MCF 10A (cell line): ENCODE results near the gene SLC25A19. TPM values are rescaled to one million over a fixed set of nuclear protein-coding genes. Genes with fewer than 3 reads are reported as not detected.
A peak's percentile ranks its signal among the peaks of the same experiment; 100 is the strongest.

Source experiments
- BruUV-seq: library from RNA; stranded (reverse); fragments of 400-500 nt; replicated peaks from 2 replicates; lab custom pipeline; 2021; lab: Mats Ljungman, UMichigan
- CTCF ChIA-PET: fragments of 300-600 bp; sonication (Branson Sonifier 250); formaldehyde crosslinking; extraction: SDS; loops from one replicate; lab custom pipeline; 2021; ENCODE audit warnings: antibody characterized with exemption, inconsistent platforms; lab: Yijun Ruan, JAX
- POLR2A ChIA-PET: fragments of 300-600, 350-650 bp; sonication (Branson Sonifier 250); formaldehyde crosslinking; extraction: SDS; loops from one replicate; lab custom pipeline; 2020; ENCODE audit warnings: antibody characterized with exemption, inconsistent platforms; lab: Yijun Ruan, JAX
- DNase-seq: peaks from one replicate; pipeline ENCODE4 v3.0.0-alpha.2; 2018; ENCODE audit not compliant: unreplicated experiment
- H3K27ac Mint-ChIP-seq: one replicate; pipeline ENCODE4 v1.8.0; 2022; ENCODE audit warnings: mild to moderate bottlenecking, low read depth, mixed read lengths; ENCODE audit not compliant: unreplicated experiment
- H3K27me3 Mint-ChIP-seq: one replicate; pipeline ENCODE4 v1.8.0; 2022; ENCODE audit warnings: mixed read lengths; ENCODE audit not compliant: insufficient read depth, unreplicated experiment
- H3K36me3 Mint-ChIP-seq: one replicate; pipeline ENCODE4 v1.8.0; 2022; ENCODE audit warnings: mild to moderate bottlenecking, moderate library complexity, mixed read lengths; ENCODE audit not compliant: insufficient read depth, unreplicated experiment
- H3K4me1 Mint-ChIP-seq: one replicate; pipeline ENCODE4 v1.8.0; 2022; ENCODE audit warnings: mixed read lengths; ENCODE audit not compliant: insufficient read depth, unreplicated experiment
- H3K4me3 Mint-ChIP-seq: one replicate; pipeline ENCODE4 v1.8.0; 2022; ENCODE audit warnings: mild to moderate bottlenecking, moderate library complexity, mixed read lengths; ENCODE audit not compliant: unreplicated experiment
- H3K9me3 Mint-ChIP-seq: one replicate; pipeline ENCODE4 v1.8.0; 2022; ENCODE audit warnings: mixed read lengths; ENCODE audit not compliant: unreplicated experiment
- intact Hi-C: fragments of 100-400 bp; cut with micrococcal nuclease; formaldehyde crosslinking; loops from 2 replicates; pipeline ENCODE4 v1.14.1; 2022
- total RNA-seq: library from RNA; stranded (reverse); gene quantifications from 2 replicates; pipeline ENCODE4 v1.2.3, GENCODE V29; 2022
- TF ChIP-seq, protein P1 (sequence below): fragments of 200-600 bp; IDR thresholded peaks from one replicate; pipeline ENCODE4 v1.8.0; 2022; ENCODE audit warnings: antibody characterized with exemption, mild to moderate bottlenecking; ENCODE audit not compliant: unreplicated experiment

SLC25A19 gene
- total RNA-seq, 1 experiment from 2014 or later, result 22.6 TPM

DNA sequence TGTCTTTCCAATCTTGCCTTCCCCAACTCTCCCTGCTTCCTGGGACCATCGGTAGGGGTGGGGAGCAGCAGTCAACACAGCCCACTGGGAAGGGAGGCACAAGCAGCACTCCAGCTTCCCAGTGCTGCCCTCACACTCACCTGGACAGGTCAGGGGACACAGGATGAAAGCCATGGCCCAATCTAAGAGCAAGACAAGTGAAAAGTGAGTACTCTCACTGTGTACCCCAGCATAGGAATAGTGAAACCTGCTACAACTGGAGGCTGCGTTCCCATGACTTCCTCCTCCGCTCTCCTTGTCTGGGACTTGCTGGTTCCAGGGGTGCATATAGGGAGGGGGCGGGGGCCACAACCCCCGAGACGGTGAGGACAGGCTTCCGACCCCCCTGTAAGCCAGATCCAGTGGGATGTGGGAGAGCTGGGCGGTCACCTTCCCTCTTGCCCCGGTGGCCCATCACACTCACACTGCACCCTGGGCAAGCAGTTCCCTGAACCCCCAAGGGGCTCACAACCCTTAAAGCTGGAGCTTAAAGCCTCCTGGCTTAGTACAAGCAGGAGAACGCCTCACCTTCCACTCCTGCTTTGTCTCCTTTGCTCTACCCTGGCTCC, 29.5 kb upstream of the SLC25A19 start:
- peaks cover 60% of the 10 kb centered on the region for H3K36me3 Mint-ChIP-seq
- no peak overlapping the region for H3K27ac Mint-ChIP-seq

DNA sequence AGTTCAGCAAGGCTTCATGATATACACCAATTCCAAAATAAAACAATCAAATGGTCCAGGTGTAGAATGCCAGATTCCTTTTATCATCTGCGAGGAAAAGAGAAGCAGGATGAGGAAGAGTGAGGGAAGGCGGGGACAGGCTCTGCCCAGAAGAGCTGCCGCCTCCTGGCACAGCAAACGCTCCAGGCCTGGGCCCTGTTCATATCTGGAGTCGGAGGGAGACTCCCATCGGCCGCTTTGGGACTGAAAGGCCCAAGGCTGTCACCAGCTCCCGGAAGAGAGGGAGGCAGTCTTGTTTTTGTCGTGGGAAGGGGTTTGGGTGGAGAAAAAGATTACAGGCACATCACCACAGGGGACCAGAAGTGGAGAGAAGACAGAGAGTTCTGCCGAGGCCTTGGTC, 29.0 kb upstream of the SLC25A19 start:
- BruUV-seq, result no TSS peak
- POLR2A ChIA-PET, result interaction anchor here (0.6 to 1.5 kb wide), 2 partner anchors 74 to 77 kb away, joined by 3 to 4 read pairs; no protein-coding TSS in a partner anchor
- Mint-ChIP-seq H3K27me3 (no peaks in the 10 kb centered on the region), H3K36me3 (peaks cover 55% of the 10 kb centered on the region), H3K9me3 (no peaks in the 10 kb centered on the region), H3K4me1 (no peaks in the 10 kb centered on the region), H3K27ac (no peak overlapping the region), H3K4me3 (no peak overlapping the region)
- no peak for DNase-seq
- CTCF ChIA-PET, result interaction anchor here (1.0 kb wide), 1 partner anchor 78 kb away, joined by 3 read pairs; no protein-coding TSS in a partner anchor
- TF ChIP-seq, protein P1, sequence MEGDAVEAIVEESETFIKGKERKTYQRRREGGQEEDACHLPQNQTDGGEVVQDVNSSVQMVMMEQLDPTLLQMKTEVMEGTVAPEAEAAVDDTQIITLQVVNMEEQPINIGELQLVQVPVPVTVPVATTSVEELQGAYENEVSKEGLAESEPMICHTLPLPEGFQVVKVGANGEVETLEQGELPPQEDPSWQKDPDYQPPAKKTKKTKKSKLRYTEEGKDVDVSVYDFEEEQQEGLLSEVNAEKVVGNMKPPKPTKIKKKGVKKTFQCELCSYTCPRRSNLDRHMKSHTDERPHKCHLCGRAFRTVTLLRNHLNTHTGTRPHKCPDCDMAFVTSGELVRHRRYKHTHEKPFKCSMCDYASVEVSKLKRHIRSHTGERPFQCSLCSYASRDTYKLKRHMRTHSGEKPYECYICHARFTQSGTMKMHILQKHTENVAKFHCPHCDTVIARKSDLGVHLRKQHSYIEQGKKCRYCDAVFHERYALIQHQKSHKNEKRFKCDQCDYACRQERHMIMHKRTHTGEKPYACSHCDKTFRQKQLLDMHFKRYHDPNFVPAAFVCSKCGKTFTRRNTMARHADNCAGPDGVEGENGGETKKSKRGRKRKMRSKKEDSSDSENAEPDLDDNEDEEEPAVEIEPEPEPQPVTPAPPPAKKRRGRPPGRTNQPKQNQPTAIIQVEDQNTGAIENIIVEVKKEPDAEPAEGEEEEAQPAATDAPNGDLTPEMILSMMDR, result no peak
- intact Hi-C loops, result no loop called here

More for the DNA sequence above, 29.5 kb upstream of the SLC25A19 start:
- BruUV-seq, result no TSS peak
- no peaks in the 10 kb centered on the region for H3K9me3 Mint-ChIP-seq
- intact Hi-C loops, result no loop called here
- TF ChIP-seq, protein P1, result no peak
- CTCF ChIA-PET, result interaction anchor here (1.0 kb wide), 1 partner anchor 78 kb away, joined by 3 read pairs; no protein-coding TSS in a partner anchor
- H3K4me1 Mint-ChIP-seq, result no peaks in the 10 kb centered on the region
- DNase-seq, result no peak
- POLR2A ChIA-PET, result interaction anchor here (0.7 kb wide), 1 partner anchor 88 kb away, joined by 3 read pairs; no protein-coding TSS in a partner anchor
- H3K4me3 Mint-ChIP-seq, result no peak overlapping the region
- no peaks in the 10 kb centered on the region for H3K27me3 Mint-ChIP-seq

DNA sequence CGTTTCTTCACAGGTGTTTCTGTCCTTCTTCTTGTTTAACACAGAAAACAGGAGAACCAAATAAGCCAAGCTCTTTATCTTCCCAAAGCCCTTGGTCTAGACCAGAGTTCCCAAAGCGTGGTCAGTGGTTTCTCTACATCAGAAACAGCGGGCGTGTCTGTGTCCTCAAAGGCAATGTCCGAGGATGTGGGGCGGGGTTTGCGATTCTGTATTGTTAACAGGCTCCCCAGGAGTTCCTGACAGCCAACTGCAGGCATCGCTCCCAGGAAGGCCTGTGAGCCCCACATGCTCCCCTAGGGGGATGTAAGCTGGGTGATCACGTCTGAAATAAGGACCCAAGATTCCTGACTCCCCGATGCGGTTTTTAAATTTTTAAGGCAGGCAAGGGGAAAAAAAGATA, 28.4 kb upstream of the SLC25A19 start:
- H3K4me3 Mint-ChIP-seq, result no peak overlapping the region
- H3K27me3 Mint-ChIP-seq, result no peaks in the 10 kb centered on the region
- DNase-seq, result no peak
- H3K36me3 Mint-ChIP-seq, result peaks cover 50% of the 10 kb centered on the region
- no TSS peak for BruUV-seq
- no peaks in the 10 kb centered on the region for H3K4me1 Mint-ChIP-seq
- TF ChIP-seq, protein P1, result no peak
- no peaks in the 10 kb centered on the region for H3K9me3 Mint-ChIP-seq
- H3K27ac Mint-ChIP-seq, result peak overlapping the region; percentile 35
- ChIA-PET POLR2A (interaction anchor here (0.6 to 2.4 kb wide), 3 partner anchors 28 to 78 kb away, joined by 3 to 11 read pairs (median 4); partner anchors contain the start of gene SLC25A19), CTCF (interaction anchor here (0.7 to 1.0 kb wide), 2 partner anchors 47 to 79 kb away, joined by 3 to 4 read pairs; no protein-coding TSS in a partner anchor)
- intact Hi-C loops, result no loop called here

DNA sequence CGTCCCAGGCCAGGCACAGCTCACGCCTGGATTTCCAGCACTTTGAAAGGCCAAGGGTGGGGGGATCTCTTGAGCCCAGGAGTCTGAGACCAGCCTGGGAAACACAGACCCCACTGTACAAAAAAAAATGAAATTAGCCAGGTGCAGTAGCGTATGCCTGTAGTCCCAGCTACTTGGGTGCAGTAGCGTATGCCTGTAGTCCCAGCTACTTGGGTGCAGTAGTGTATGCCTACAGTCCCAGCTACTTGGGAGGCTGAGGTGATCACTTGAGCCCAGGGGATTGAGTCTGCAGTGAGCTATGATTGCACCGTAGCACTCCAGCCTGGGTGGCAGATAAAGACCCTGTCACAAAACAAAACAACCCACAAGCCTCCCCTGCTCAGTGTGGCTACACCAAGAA, 27.0 kb upstream of the SLC25A19 start:
- no TSS peak for BruUV-seq
- Mint-ChIP-seq H3K9me3 (no peaks in the 10 kb centered on the region), H3K27ac (no peak overlapping the region), H3K27me3 (no peaks in the 10 kb centered on the region), H3K4me3 (no peak overlapping the region), H3K36me3 (peaks cover 40% of the 10 kb centered on the region), H3K4me1 (no peaks in the 10 kb centered on the region)
- POLR2A ChIA-PET, result interaction anchor here (1.5 to 2.4 kb wide), 2 partner anchors 27 to 46 kb away, joined by 3 to 11 read pairs; partner anchors contain the start of gene SLC25A19
- intact Hi-C loops, result no loop called here
- DNase-seq, result no peak
- CTCF ChIA-PET, result interaction anchor here (1.0 kb wide), 1 partner anchor 95 kb away, joined by 3 read pairs; no protein-coding TSS in a partner anchor
- TF ChIP-seq, protein P1, result no peak
